ENCODE measurements around the gene SLC15A1. TPM values are rescaled to one million over a fixed set of nuclear protein-coding genes. Genes with fewer than 3 reads are reported as not detected.

The SLC15A1 gene
- total and polyA plus RNA-seq, 11 donors: not detected

GRCh38 chr13:98649861-98650260 is 102.6 kb downstream of the SLC15A1 start:
- no peak for DNase-seq
- 86 to 95% (median 91%) methylated on average over 7 of the region's 7 CpGs for WGBS, 4 donors
- ATAC-seq: no peak
- Histone ChIP-seq H3K27me3 (peaks cover 0 to 2% (median 0%) of the 10 kb centered on the region in 9 donors), H3K4me1 (peaks cover 0 to 13% (median 0%) of the 10 kb centered on the region in 12 donors), H3K36me3 (no peaks in the 10 kb centered on the region), H3K27ac (no peak overlapping the region), H3K9me3 (no peaks in the 10 kb centered on the region), H3K4me3 (no peak overlapping the region)
- intact Hi-C loops (cut with DNase I): loop anchor here in 8 of 10 donors (5.0 to 10.0 kb wide), 10 partner anchors 53 to 505 kb away; partner anchors contain the start of genes FARP1 (in 1 of the 8) and STK24 (in 1 of the 8)
- no peak for TF ChIP-seq POLR2A (IDR thresholded peaks at IDR 0.05)
- TF ChIP-seq CTCF (IDR thresholded peaks at IDR 0.05): no peak

GRCh38 chr13:98648686-98649085 is 103.8 kb downstream of the SLC15A1 start:
- Histone ChIP-seq H3K4me3 (no peak overlapping the region), H3K9me3 (no peaks in the 10 kb centered on the region), H3K27me3 (peaks cover 0 to 6% (median 0%) of the 10 kb centered on the region in 9 donors), H3K4me1 (peaks cover 0 to 12% (median 0%) of the 10 kb centered on the region in 12 donors), H3K27ac (no peak overlapping the region), H3K36me3 (no peaks in the 10 kb centered on the region)
- intact Hi-C loops (cut with DNase I): loop anchor here in 2 of 10 donors (5.0 to 10.0 kb wide), 2 partner anchors 54 to 66 kb away; no protein-coding TSS in a partner anchor
- DNase-seq (no peak), ATAC-seq (no peak)
- 85 to 92% (median 87%) methylated on average over 3 of the region's 3 CpGs for WGBS, 4 donors
- TF ChIP-seq POLR2A (IDR thresholded peaks at IDR 0.05): no peak
- no peak for TF ChIP-seq CTCF (IDR thresholded peaks at IDR 0.05)

GRCh38 chr13:98648141-98648540 is 104.3 kb downstream of the SLC15A1 start:
- intact Hi-C loops (cut with DNase I): loop anchor here in 2 of 10 donors (5.0 to 10.0 kb wide), 2 partner anchors 53 to 66 kb away; no protein-coding TSS in a partner anchor
- peaks cover 0 to 6% (median 0%) of the 10 kb centered on the region in 12 donors for H3K4me1 ChIP-seq
- DNase-seq (no peak), ATAC-seq (no peak)
- H3K36me3 ChIP-seq: no peaks in the 10 kb centered on the region
- no peak overlapping the region for H3K27ac ChIP-seq
- WGBS, 4 donors: 57 to 67% (median 61%) methylated on average over 2 of the region's 2 CpGs
- no peak overlapping the region for H3K4me3 ChIP-seq
- H3K9me3 ChIP-seq: no peaks in the 10 kb centered on the region
- TF ChIP-seq CTCF (IDR thresholded peaks at IDR 0.05) (no peak), POLR2A (IDR thresholded peaks at IDR 0.05) (no peak)
- peaks cover 0 to 6% (median 0%) of the 10 kb centered on the region in 9 donors for H3K27me3 ChIP-seq

- Histone ChIP-seq H3K27ac (no peak overlapping the region), H3K4me1 (peaks cover 0 to 6% (median 0%) of the 10 kb centered on the region in 12 donors), H3K27me3 (peaks cover 0 to 6% (median 0%) of the 10 kb centered on the region in 9 donors), H3K4me3 (no peak overlapping the region), H3K9me3 (no peaks in the 10 kb centered on the region), H3K36me3 (no peaks in the 10 kb centered on the region)
- ATAC-seq (no peak), DNase-seq (no peak)
- intact Hi-C loops (cut with DNase I): loop anchor here in 2 of 10 donors (5.0 to 10.0 kb wide), 2 partner anchors 52 to 65 kb away; no protein-coding TSS in a partner anchor
- WGBS, 4 donors: 95 to 98% (median 98%) methylated on average over 2 of the region's 2 CpGs
- TF ChIP-seq POLR2A (IDR thresholded peaks at IDR 0.05) (no peak), CTCF (IDR thresholded peaks at IDR 0.05) (no peak)
Observed at GRCh38 chr13:98647121-98647520, 105.4 kb downstream of the SLC15A1 start.

All from heart left ventricle (tissue), 16 donors.